Ovary (tissue), 9 donors: ENCODE measurements around the gene FAM20C. TPM values are rescaled to one million over a fixed set of nuclear protein-coding genes. Genes with fewer than 3 reads are reported as not detected.
"Not testable (repeated sequence)": the region's sequence is repeated elsewhere in the genome, so short reads cannot be mapped to it uniquely, and the experiment has no call there.

Source experiments
- DNase-seq, 5 donors: peaks; one replicate each; pipeline ENCODE4 v3.0.0-alpha.2; 2019 to 2020
- H3K27ac ChIP-seq, 2 donors: fragments of 200-600 bp; one replicate each; pipeline versions ENCODE4 v1.5.1 to v1.8.0; 2019 to 2022
- H3K27me3 ChIP-seq: fragments of 200-600 bp; one replicate; pipeline ENCODE4 v1.8.0; 2022
- H3K36me3 ChIP-seq: fragments of 200-600 bp; sonication (generic); one replicate; pipeline ENCODE4 v1.5.1; 2019
- H3K4me1 ChIP-seq: one replicate; pipeline ENCODE4 v1.8.1; 2013; ENCODE audit warnings: mild to moderate bottlenecking, moderate library complexity; ENCODE audit not compliant: insufficient read depth
- H3K4me3 ChIP-seq: fragments of 200-600 bp; sonication (generic); one replicate; pipeline ENCODE4 v1.5.1; 2017
- H3K9me3 ChIP-seq, 2 donors: fragments of 200-600 bp in 1 of 2; sonication (generic) in 1 of 2; one replicate each; pipeline versions ENCODE4 v1.5.1 to v1.8.1; 2013 to 2019; ENCODE audit warnings: mild to moderate bottlenecking in 1 of 2, moderate library complexity in 1 of 2
- EP300 ChIP-seq: sonication (generic); formaldehyde crosslinking; IDR thresholded peaks from one replicate; pipeline ENCODE4 v1.6.1; 2017; ENCODE audit warnings: antibody characterized with exemption
- POLR2A ChIP-seq: fragments of 450-650 bp; IDR thresholded peaks from one replicate; pipeline ENCODE4 v1.6.1; 2017; ENCODE audit warnings: antibody characterized with exemption, mild to moderate bottlenecking, moderate library complexity
- WGBS, 3 donors: extraction: QIAGEN DNeasy Blood & Tissue Kit in 1 of 3; methylation state at CpG; one replicate each; pipeline versions ENCODE4 v1.1.5 to v1.1.7; 2013 to 2017; 5-methylcytosine and 5-hydroxymethylcytosine counted together
- intact Hi-C, 4 donors: fragments of 100-400 bp; cut with DNase I; formaldehyde crosslinking; loops; one replicate each; pipeline versions ENCODE4 v1.11.0 to v1.15.1; 2022 to 2023
- polyA plus RNA-seq, 2 donors: library from polyadenylated mRNA; stranded (reverse); fragments of 200-250 nt in 1 of 2; fragments of 350-450 nt in 1 of 2; fragmentation: Illumina TruSeq in 1 of 2; extraction: RNeasy Lipid Tissue Mini Kit (QIAGEN cat#74804) in 1 of 2; gene quantifications; one replicate each; pipeline ENCODE4 v1.2.3, GENCODE V29; 2013 to 2014
- total RNA-seq, 7 donors: library from RNA; depleted of rRNA in 2 of 7; stranded (reverse); fragments of >200 nt in 2 of 7; fragmentation: NEBNext Ultra II Directional in 3 of 7; extraction: Animal tissue kit (Norgen Biotek cat#: 25700) in 3 of 7; gene quantifications; one replicate each; pipeline versions ENCODE4 v1.1.0 to v1.2.4, GENCODE V29; 2016 to 2023
- TF ChIP-seq, protein P1 (sequence below), 3 donors: fragments of 450-650 bp in 2 of 3; fragments of 200-600 bp in 1 of 3; IDR thresholded peaks; one replicate each; pipeline versions ENCODE4 v1.5.1 to v1.8.0; 2016 to 2022; ENCODE audit warnings: antibody characterized with exemption in 3 of 3, mild to moderate bottlenecking in 1 of 3
- donor health status: DM: no; HTN: no; CAD: no; lungs with moderate emphysema.
- donor health status: DM: no; HTN: no; CAD: no.
- donor health status: Bipolar disorder and iron deficiency.
- donor health status: DM: yes; HTN: yes; CAD: no.
- donor health status: DM: no; HTN: no; CAD: no.
- donor health status: DM: yes; HTN: yes; CAD: no.

Gene FAM20C
- total and polyA plus RNA-seq, 9 donors, result 6.2 to 80.4 (median 33.5) TPM

DNA sequence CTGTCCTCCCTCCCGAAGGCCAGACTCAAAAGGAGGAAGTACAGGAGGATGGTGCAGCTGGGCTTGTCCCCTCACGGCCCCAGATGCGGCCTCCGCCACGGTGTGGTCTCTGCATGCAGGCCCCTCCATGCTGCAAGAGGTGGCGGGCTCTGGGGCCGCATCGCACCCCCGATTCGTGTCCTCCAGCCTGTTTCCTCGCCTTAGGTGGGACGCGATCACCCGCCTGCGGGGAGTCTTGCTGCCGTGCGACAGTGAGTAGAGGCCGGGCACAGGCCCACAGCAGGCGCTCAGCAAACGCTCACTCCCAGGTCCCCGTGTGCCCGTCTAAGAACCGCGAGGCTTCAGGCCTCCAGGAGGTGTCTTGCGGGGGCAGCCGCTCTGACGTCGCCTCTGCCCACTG lies 13.9 kb upstream of the FAM20C start:
- Histone ChIP-seq H3K36me3 (no peaks in the 10 kb centered on the region), H3K27me3 (no peaks in the 10 kb centered on the region), H3K27ac (no peak overlapping the region), H3K4me3 (no peak overlapping the region), H3K4me1 (no peaks in the 10 kb centered on the region), H3K9me3 (no peaks in the 10 kb centered on the region)
- intact Hi-C loops, result no loop called here
- 84 to 95% (median 92%) methylated on average over 28 of the region's 28 CpGs for WGBS, 3 donors
- no peak for DNase-seq
- TF ChIP-seq EP300 (no peak), POLR2A (no peak)
- TF ChIP-seq, protein P1, sequence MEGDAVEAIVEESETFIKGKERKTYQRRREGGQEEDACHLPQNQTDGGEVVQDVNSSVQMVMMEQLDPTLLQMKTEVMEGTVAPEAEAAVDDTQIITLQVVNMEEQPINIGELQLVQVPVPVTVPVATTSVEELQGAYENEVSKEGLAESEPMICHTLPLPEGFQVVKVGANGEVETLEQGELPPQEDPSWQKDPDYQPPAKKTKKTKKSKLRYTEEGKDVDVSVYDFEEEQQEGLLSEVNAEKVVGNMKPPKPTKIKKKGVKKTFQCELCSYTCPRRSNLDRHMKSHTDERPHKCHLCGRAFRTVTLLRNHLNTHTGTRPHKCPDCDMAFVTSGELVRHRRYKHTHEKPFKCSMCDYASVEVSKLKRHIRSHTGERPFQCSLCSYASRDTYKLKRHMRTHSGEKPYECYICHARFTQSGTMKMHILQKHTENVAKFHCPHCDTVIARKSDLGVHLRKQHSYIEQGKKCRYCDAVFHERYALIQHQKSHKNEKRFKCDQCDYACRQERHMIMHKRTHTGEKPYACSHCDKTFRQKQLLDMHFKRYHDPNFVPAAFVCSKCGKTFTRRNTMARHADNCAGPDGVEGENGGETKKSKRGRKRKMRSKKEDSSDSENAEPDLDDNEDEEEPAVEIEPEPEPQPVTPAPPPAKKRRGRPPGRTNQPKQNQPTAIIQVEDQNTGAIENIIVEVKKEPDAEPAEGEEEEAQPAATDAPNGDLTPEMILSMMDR (IDR thresholded peaks at IDR 0.05), result no peak

DNA sequence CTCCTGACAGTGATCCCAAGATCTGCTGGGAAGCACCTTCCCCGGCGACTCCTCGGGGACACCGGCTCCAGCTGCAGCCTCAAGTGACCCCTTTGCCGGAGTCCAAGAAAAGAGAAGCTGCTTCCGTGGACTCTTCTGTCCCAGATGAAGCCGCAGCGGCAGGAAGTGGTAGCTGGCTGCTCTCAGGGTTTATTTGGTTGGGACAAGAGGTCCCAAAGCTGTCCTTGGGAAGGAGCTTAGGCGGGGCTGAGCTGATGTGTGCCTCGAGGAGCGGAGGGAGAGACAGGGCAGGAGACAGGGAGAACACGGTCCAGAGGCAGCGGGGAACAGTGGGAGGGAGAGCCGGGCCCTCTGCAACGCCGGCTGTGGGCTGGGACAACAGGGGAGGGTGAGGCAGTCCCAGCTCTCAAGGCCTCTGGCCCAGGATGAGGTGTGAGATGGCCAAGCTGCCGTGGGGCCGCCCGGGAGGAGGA lies 13.1 kb upstream of the FAM20C start:
- intact Hi-C loops, result no loop called here
- TF ChIP-seq, protein P1 (IDR thresholded peaks at IDR 0.05), result no peak
- TF ChIP-seq POLR2A (no peak), EP300 (no peak)
- Histone ChIP-seq H3K27ac (no peak overlapping the region), H3K9me3 (no peaks in the 10 kb centered on the region), H3K27me3 (no peaks in the 10 kb centered on the region), H3K36me3 (no peaks in the 10 kb centered on the region), H3K4me3 (no peak overlapping the region), H3K4me1 (no peaks in the 10 kb centered on the region)
- no peak for DNase-seq
- WGBS, 3 donors, result 33 to 64% (median 56%) methylated on average over 19 of the region's 19 CpGs

DNA sequence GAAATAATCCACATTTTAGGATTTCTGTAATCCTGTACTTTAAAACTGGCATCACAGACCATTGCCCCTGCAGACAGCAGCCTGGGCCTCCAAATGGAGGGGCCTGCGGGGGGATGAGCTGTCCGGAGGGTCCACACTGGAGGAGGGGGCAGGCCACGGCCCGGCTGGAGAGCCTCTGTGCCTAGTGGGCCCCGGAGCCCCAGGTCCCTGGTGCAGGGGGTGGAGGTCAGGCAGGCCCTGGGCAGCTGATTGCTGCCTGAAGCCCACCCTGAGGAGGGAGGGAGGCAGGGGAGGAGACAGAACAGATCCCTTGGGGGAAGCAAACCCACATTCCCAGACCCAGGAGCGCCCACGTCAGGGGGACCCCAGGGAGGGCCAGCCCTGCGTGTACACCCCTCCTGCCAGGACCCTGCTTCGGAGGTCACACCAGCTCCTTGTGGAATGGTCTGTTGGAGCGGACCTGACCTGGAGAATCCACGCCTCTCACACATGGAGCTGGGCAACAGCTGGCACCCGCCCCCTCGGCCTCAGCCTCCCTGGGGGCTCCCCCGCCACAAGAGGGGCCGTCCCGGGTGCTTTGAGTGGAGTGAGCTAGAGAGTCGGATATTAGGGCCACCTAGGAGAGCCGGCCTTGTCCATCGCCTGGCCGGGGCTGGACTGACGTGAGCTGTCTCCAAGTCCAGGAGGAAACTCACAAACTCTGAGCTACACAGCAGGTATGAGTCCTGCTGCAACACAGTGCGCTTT lies 12.2 kb upstream of the FAM20C start:
- Histone ChIP-seq H3K4me1 (peaks cover 2% of the 10 kb centered on the region), H3K27ac (no peak overlapping the region), H3K27me3 (no peaks in the 10 kb centered on the region), H3K4me3 (no peak overlapping the region), H3K9me3 (no peaks in the 10 kb centered on the region), H3K36me3 (no peaks in the 10 kb centered on the region)
- intact Hi-C loops, result no loop called here
- DNase-seq, result no peak
- TF ChIP-seq, protein P1 (IDR thresholded peaks at IDR 0.05), result no peak
- TF ChIP-seq EP300 (no peak), POLR2A (no peak)
- WGBS, 3 donors, result 81 to 91% (median 89%) methylated on average over 22 of the region's 22 CpGs

DNA sequence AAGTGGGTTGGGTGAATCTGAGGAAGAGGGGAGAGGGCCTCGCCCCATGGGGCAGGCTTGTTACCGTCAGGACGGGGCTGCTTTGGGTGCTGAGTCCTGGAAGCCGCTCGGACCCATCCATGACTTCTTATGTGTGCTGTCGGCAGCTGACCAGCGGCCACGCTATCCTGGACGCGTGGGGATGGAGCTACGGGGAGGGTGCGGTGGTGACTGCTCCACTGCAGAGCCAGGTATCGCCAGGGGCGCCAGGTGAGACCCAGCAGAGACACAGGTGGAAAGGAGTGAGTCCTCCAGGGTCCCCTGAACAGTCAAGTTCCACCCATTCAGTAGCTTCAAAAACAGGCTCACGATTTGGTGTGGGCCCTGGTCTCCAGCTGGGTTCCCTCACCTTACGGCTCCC lies 10.6 kb upstream of the FAM20C start:
- no peaks in the 10 kb centered on the region for H3K36me3 ChIP-seq
- no peak for DNase-seq
- TF ChIP-seq, protein P1 (IDR thresholded peaks at IDR 0.05), result no peak
- TF ChIP-seq POLR2A (no peak), EP300 (no peak)
- intact Hi-C loops, result no loop called here
- no peak overlapping the region for H3K4me3 ChIP-seq
- no peaks in the 10 kb centered on the region for H3K27me3 ChIP-seq
- WGBS, 3 donors, result 81 to 91% (median 88%) methylated on average over 15 to 16 of the region's 16 CpGs
- H3K27ac ChIP-seq, result no peak overlapping the region
- no peaks in the 10 kb centered on the region for H3K9me3 ChIP-seq
- peaks cover 2% of the 10 kb centered on the region for H3K4me1 ChIP-seq

DNA sequence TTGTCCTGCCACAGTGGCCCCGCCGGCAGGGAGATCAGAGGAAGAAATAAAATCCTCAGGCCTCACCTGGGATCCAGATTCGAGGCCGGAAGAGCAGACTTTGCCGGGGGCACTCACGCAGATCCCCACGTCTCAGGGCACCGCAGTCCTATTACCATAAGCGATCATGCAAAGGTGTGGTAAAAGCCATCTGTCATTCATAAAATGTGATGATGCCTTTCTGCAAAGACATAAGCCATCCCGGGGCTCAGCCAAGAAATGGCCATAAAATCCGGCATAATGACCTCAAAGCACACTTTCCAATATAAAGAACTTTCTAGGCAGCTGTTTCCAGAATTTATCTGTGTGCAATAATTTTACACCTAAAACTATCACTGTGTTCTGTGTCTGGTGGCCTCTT lies 9.9 kb upstream of the FAM20C start:
- WGBS, 3 donors, result 52 to 88% (median 85%) methylated on average over 2 to 9 of the region's 11 CpGs
- intact Hi-C loops, H3K27me3 ChIP-seq, H3K36me3 ChIP-seq, H3K4me1 ChIP-seq, H3K4me3 ChIP-seq, DNase-seq, H3K9me3 ChIP-seq, H3K27ac ChIP-seq: not testable (repeated sequence)
